ENCODE measurements around the gene OR11L1.

Gene OR11L1

GRCh38 chr1:247854899-247855545 lies 13.3 kb upstream of the OR11L1 start:
- H3K9me3 ChIP-seq (ENCODE audit: control insufficient read depth, low read length), result no peaks in the 10 kb centered on the region
- no peaks in the 10 kb centered on the region for H3K4me1 ChIP-seq (ENCODE audit: control insufficient read depth, insufficient read depth, low read length)
- peaks cover 23% of the 10 kb centered on the region for H3K27me3 ChIP-seq (ENCODE audit: control insufficient read depth, insufficient read depth, low read length, poor library complexity, severe bottlenecking)
- no peak overlapping the region for H3K27ac ChIP-seq (ENCODE audit: insufficient read depth, low read depth, low read length, poor library complexity, severe bottlenecking)
- 86 to 87% methylated on average over 13 of the region's 14 CpGs for WGBS, 2 experiments
- H3K4me3 ChIP-seq (ENCODE audit: insufficient read depth, low read depth, low read length), result no peak overlapping the region
- no peaks in the 10 kb centered on the region for H3K36me3 ChIP-seq (ENCODE audit: control insufficient read depth, insufficient read depth, low read length)

DNA sequence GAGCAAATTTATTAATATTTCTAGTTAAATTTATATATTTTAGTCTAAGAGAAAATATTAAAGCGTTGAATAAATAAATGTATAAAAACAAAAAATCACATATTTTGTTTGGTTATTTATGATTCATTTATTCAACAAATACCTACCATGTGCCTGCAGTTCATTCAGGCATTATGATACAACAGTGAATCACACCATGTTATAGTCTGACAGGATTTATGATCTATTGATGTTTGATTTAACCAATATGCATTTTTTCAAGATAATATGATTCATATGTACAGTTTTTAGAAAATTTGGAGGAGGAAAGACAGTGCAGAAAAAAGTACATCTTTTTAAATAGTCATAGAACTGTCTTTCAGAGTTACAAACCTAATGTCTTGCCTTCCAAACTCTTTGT lies 7.9 kb upstream of the OR11L1 start:
- H3K27ac ChIP-seq (ENCODE audit: insufficient read depth, low read depth, low read length, poor library complexity, severe bottlenecking), result no peak overlapping the region
- no peak overlapping the region for H3K4me3 ChIP-seq (ENCODE audit: insufficient read depth, low read depth, low read length)
- no peaks in the 10 kb centered on the region for H3K36me3 ChIP-seq (ENCODE audit: control insufficient read depth, insufficient read depth, low read length)
- no CpG with 5 or more reads among the region's 1 CpG for WGBS, 2 experiments
- no peaks in the 10 kb centered on the region for H3K9me3 ChIP-seq (ENCODE audit: control insufficient read depth, low read length)
- no peaks in the 10 kb centered on the region for H3K4me1 ChIP-seq (ENCODE audit: control insufficient read depth, insufficient read depth, low read length)
- H3K27me3 ChIP-seq (ENCODE audit: control insufficient read depth, insufficient read depth, low read length, poor library complexity, severe bottlenecking), result no peaks in the 10 kb centered on the region

GRCh38 chr1:247848346-247848745 lies 6.7 kb upstream of the OR11L1 start:
- Histone ChIP-seq H3K27ac (ENCODE audit: insufficient read depth, low read depth, low read length, poor library complexity, severe bottlenecking) (no peak overlapping the region), H3K36me3 (ENCODE audit: control insufficient read depth, insufficient read depth, low read length) (no peaks in the 10 kb centered on the region), H3K9me3 (ENCODE audit: control insufficient read depth, low read length) (no peaks in the 10 kb centered on the region), H3K4me1 (ENCODE audit: control insufficient read depth, insufficient read depth, low read length) (no peaks in the 10 kb centered on the region), H3K27me3 (ENCODE audit: control insufficient read depth, insufficient read depth, low read length, poor library complexity, severe bottlenecking) (no peaks in the 10 kb centered on the region), H3K4me3 (ENCODE audit: insufficient read depth, low read depth, low read length) (no peak overlapping the region)
- 85 to 88% methylated on average over 6 to 7 of the region's 7 CpGs for WGBS, 2 experiments

GRCh38 chr1:247845693-247846017 lies 4.0 kb upstream of the OR11L1 start:
- Histone ChIP-seq H3K27me3 (ENCODE audit: control insufficient read depth, insufficient read depth, low read length, poor library complexity, severe bottlenecking) (no peaks in the 10 kb centered on the region), H3K9me3 (ENCODE audit: control insufficient read depth, low read length) (no peaks in the 10 kb centered on the region), H3K36me3 (ENCODE audit: control insufficient read depth, insufficient read depth, low read length) (no peaks in the 10 kb centered on the region), H3K27ac (ENCODE audit: insufficient read depth, low read depth, low read length, poor library complexity, severe bottlenecking) (no peak overlapping the region), H3K4me3 (ENCODE audit: insufficient read depth, low read depth, low read length) (no peak overlapping the region), H3K4me1 (ENCODE audit: control insufficient read depth, insufficient read depth, low read length) (no peaks in the 10 kb centered on the region)
- 85 to 92% methylated on average over 5 of the region's 5 CpGs for WGBS, 2 experiments

DNA sequence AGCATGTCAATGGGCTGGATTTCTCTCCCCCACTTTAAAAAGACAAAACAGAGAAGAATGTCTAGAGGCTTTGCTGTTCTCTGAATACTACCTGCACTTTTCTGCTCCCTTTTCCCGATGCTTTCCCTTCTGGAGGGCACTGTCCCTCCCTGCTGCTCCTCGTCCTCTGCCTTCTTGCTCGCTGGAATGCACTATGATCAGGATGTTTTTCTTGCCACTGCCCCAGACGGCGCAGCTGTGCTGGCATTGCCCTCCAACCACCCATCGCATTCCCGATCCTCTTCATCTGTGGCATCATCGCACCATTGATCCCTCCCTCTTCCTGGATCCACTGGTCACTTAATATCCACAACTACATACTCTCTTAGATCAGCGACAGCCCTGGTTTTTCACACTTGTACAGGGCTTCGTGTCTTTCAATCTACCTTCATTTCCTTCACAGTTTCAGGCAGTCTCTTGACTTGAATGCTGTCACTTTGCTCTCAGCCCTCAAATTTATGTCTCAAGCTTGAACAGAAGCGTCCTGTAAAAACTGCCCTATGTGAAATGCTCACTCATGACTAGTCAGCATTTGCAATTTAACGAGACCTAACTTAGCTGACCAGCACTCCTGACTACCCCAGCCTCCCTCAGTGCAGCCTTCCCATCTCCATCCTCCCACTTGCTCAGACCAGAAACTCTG lies 3.5 kb upstream of the OR11L1 start:
- 80% methylated on average over 12 of the region's 12 CpGs for WGBS, 2 experiments
- Histone ChIP-seq H3K9me3 (ENCODE audit: control insufficient read depth, low read length) (no peaks in the 10 kb centered on the region), H3K27ac (ENCODE audit: insufficient read depth, low read depth, low read length, poor library complexity, severe bottlenecking) (no peak overlapping the region)

DNA sequence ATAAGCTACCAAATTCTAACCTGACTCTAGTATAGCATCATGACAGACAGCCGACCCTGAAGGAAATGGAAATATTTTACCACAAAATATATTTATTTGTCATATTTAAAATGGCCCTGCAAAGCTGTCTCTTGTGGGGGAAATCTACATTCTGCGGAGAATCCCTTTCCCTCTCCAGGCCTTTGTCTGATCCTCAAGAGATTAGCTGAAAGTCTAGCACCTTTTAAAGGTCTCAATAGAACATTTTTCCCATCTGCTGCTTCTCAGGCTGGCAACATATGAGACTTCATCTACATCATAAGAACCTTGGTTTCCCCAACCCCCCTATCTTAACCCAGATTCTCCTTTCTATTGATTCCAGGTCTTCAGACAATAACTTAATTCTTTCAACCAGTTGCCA lies 1.7 kb upstream of the OR11L1 start:
- WGBS, 2 experiments, result 44 to 91% methylated on average over 1 to 2 of the region's 2 CpGs
- no peak overlapping the region for H3K27ac ChIP-seq (ENCODE audit: insufficient read depth, low read depth, low read length, poor library complexity, severe bottlenecking)
- H3K9me3 ChIP-seq (ENCODE audit: control insufficient read depth, low read length), result no peaks in the 10 kb centered on the region
- H3K4me3 ChIP-seq (ENCODE audit: insufficient read depth, low read depth, low read length), result no peak overlapping the region
- no peaks in the 10 kb centered on the region for H3K27me3 ChIP-seq (ENCODE audit: control insufficient read depth, insufficient read depth, low read length, poor library complexity, severe bottlenecking)
- no peaks in the 10 kb centered on the region for H3K36me3 ChIP-seq (ENCODE audit: control insufficient read depth, insufficient read depth, low read length)
- H3K4me1 ChIP-seq (ENCODE audit: control insufficient read depth, insufficient read depth, low read length), result no peaks in the 10 kb centered on the region

More for the DNA sequence above, 3.5 kb upstream of the OR11L1 start:
- Histone ChIP-seq H3K27me3 (ENCODE audit: control insufficient read depth, insufficient read depth, low read length, poor library complexity, severe bottlenecking) (no peaks in the 10 kb centered on the region), H3K36me3 (ENCODE audit: control insufficient read depth, insufficient read depth, low read length) (no peaks in the 10 kb centered on the region), H3K4me3 (ENCODE audit: insufficient read depth, low read depth, low read length) (no peak overlapping the region), H3K4me1 (ENCODE audit: control insufficient read depth, insufficient read depth, low read length) (no peaks in the 10 kb centered on the region)

DNA sequence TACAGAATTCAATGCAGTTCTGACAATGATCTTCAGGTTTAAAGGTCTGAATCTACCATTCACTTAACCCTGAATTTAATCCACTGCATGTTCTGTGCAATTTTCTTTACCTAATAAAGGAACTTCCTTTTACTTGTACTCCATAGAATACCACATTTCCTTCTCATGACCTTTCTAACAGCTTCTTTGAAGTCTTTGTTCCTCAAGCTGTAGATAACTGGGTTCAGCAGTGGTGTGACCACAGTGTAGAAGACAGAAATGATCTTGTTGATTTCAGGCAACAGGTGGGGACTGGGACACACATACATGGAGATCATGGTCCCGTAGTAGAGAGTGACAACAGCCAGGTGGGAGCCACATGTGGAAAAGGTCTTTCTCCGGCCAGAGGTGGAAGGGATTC lies 878 bp downstream of the OR11L1 start:
- H3K4me3 ChIP-seq (ENCODE audit: insufficient read depth, low read depth, low read length), result no peak overlapping the region
- H3K4me1 ChIP-seq (ENCODE audit: control insufficient read depth, insufficient read depth, low read length), result no peaks in the 10 kb centered on the region
- 85 to 87% methylated on average over 2 of the region's 2 CpGs for WGBS, 2 experiments
- no peaks in the 10 kb centered on the region for H3K9me3 ChIP-seq (ENCODE audit: control insufficient read depth, low read length)
- no peaks in the 10 kb centered on the region for H3K36me3 ChIP-seq (ENCODE audit: control insufficient read depth, insufficient read depth, low read length)
- H3K27ac ChIP-seq (ENCODE audit: insufficient read depth, low read depth, low read length, poor library complexity, severe bottlenecking), result no peak overlapping the region
- no peaks in the 10 kb centered on the region for H3K27me3 ChIP-seq (ENCODE audit: control insufficient read depth, insufficient read depth, low read length, poor library complexity, severe bottlenecking)

DNA sequence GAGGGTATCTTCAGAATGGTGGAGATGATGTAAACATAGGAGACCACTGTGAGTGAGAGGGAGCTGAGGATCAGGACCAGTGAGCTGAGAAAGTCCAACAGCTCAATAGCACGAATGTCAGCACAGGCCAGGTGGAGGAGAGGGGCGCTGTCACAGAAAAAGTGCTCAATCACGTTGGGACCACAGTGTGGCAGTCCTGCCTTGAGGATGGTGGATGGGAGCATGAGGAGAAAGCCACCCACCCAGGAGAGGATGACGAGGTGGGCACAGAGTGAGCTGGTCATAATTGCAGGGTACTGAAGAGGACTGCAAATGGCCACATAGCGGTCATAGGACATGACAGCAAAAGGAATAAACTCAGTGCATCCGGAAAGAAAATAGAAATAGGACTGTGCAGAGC lies 8.1 kb downstream of the OR11L1 start:
- no peak overlapping the region for H3K4me3 ChIP-seq (ENCODE audit: insufficient read depth, low read depth, low read length)
- H3K36me3 ChIP-seq (ENCODE audit: control insufficient read depth, insufficient read depth, low read length), result no peaks in the 10 kb centered on the region
- WGBS, 2 experiments, result 56 to 60% methylated on average over 6 of the region's 6 CpGs
- no peaks in the 10 kb centered on the region for H3K4me1 ChIP-seq (ENCODE audit: control insufficient read depth, insufficient read depth, low read length)
- no peaks in the 10 kb centered on the region for H3K27me3 ChIP-seq (ENCODE audit: control insufficient read depth, insufficient read depth, low read length, poor library complexity, severe bottlenecking)
- no peak overlapping the region for H3K27ac ChIP-seq (ENCODE audit: insufficient read depth, low read depth, low read length, poor library complexity, severe bottlenecking)
- H3K9me3 ChIP-seq (ENCODE audit: control insufficient read depth, low read length), result no peaks in the 10 kb centered on the region

GRCh38 chr1:247829656-247830055 lies 12.0 kb downstream of the OR11L1 start:
- no peaks in the 10 kb centered on the region for H3K9me3 ChIP-seq (ENCODE audit: control insufficient read depth, low read length)
- H3K4me3 ChIP-seq (ENCODE audit: insufficient read depth, low read depth, low read length), result no peak overlapping the region
- whole genome bisulfite sequencing, 2 experiments, result 0 to 2% methylated on average over 1 of the region's 1 CpG
- no peaks in the 10 kb centered on the region for H3K4me1 ChIP-seq (ENCODE audit: control insufficient read depth, insufficient read depth, low read length)
- H3K36me3 ChIP-seq (ENCODE audit: control insufficient read depth, insufficient read depth, low read length), result no peaks in the 10 kb centered on the region
- H3K27me3 ChIP-seq (ENCODE audit: control insufficient read depth, insufficient read depth, low read length, poor library complexity, severe bottlenecking), result no peaks in the 10 kb centered on the region
- H3K27ac ChIP-seq (ENCODE audit: insufficient read depth, low read depth, low read length, poor library complexity, severe bottlenecking), result no peak overlapping the region

GRCh38 chr1:247825362-247825761 lies 16.3 kb downstream of the OR11L1 start:
- H3K9me3 ChIP-seq (ENCODE audit: control insufficient read depth, low read length), result peaks cover 4% of the 10 kb centered on the region
- no peaks in the 10 kb centered on the region for H3K36me3 ChIP-seq (ENCODE audit: control insufficient read depth, insufficient read depth, low read length)
- no peak overlapping the region for H3K27ac ChIP-seq (ENCODE audit: insufficient read depth, low read depth, low read length, poor library complexity, severe bottlenecking)
- 85 to 87% methylated on average over 12 to 13 of the region's 13 CpGs for WGBS, 2 experiments
- no peaks in the 10 kb centered on the region for H3K27me3 ChIP-seq (ENCODE audit: control insufficient read depth, insufficient read depth, low read length, poor library complexity, severe bottlenecking)
- H3K4me1 ChIP-seq (ENCODE audit: control insufficient read depth, insufficient read depth, low read length), result no peaks in the 10 kb centered on the region
- no peak overlapping the region for H3K4me3 ChIP-seq (ENCODE audit: insufficient read depth, low read depth, low read length)
